Measurements from ENCODE around the gene ATP6V1G2. TPM values are rescaled to one million over a fixed set of nuclear protein-coding genes. Genes with fewer than 3 reads are reported as not detected.
"Not testable (repeated sequence)": the region's sequence is repeated elsewhere in the genome, so short reads cannot be mapped to it uniquely, and the experiment has no call there.

The ATP6V1G2 gene
- total RNA-seq, 1 experiment from 2014 or later: 0.13 TPM

GRCh38 chr6:31569861-31570536 is 23.6 kb upstream of the ATP6V1G2 start:
- Histone ChIP-seq H3K4me3 (no peak overlapping the region), H3K36me3 (no peaks in the 10 kb centered on the region), H3K9me3 (replicated peaks) (no peaks in the 10 kb centered on the region), H3K27ac (no peak overlapping the region), H3K4me1 (replicated peaks) (no peaks in the 10 kb centered on the region), H3K27me3 (replicated peaks) (no peaks in the 10 kb centered on the region)
- DNase-seq (ENCODE audit: low read depth in 1 of 2, low spot score in 2 of 2): no peak

- Histone ChIP-seq H3K27ac (no peak overlapping the region), H3K4me1 (replicated peaks) (peaks cover 3% of the 10 kb centered on the region), H3K36me3 (no peaks in the 10 kb centered on the region), H3K4me3 (no peak overlapping the region), H3K27me3 (replicated peaks) (no peaks in the 10 kb centered on the region), H3K9me3 (replicated peaks) (no peaks in the 10 kb centered on the region)
- no peak for DNase-seq (ENCODE audit: low read depth in 1 of 2, low spot score in 2 of 2)
These were observed 22.1 kb upstream of the ATP6V1G2 start for GRCh38 chr6:31568537-31568961.

GRCh38 chr6:31567531-31568370 is 21.3 kb upstream of the ATP6V1G2 start:
- DNase-seq (ENCODE audit: low read depth in 1 of 2, low spot score in 2 of 2): no peak
- no peaks in the 10 kb centered on the region for H3K27me3 ChIP-seq (replicated peaks)
- no peak overlapping the region for H3K27ac ChIP-seq
- peaks cover 11% of the 10 kb centered on the region for H3K4me1 ChIP-seq (replicated peaks)
- no peaks in the 10 kb centered on the region for H3K9me3 ChIP-seq (replicated peaks)
- H3K4me3 ChIP-seq: no peak overlapping the region
- H3K36me3 ChIP-seq: no peaks in the 10 kb centered on the region

DNA sequence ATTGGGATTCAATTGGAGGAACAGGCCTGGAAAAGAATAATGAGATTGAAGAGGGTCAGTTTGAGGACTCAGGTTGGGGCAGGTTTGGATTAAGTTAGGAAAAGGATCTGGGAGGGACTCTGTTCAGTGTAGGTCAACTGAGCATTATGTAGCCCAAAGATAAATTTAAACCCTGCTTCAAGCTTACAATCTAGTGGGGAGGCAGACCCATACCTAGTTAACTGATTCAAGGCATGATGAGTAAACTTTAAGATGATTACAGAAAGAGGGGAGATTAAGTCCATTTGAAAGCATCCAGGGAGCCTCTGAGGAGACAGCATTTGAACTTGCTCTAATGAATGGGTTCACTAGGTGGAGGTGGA is 14.3 kb upstream of the ATP6V1G2 start:
- Histone ChIP-seq H3K9me3 (replicated peaks) (no peaks in the 10 kb centered on the region), H3K36me3 (peaks cover 34% of the 10 kb centered on the region), H3K27me3 (replicated peaks) (no peaks in the 10 kb centered on the region), H3K4me3 (no peak overlapping the region), H3K27ac (peak overlapping the region; percentile 77), H3K4me1 (replicated peaks) (peaks cover 39% of the 10 kb centered on the region)
- DNase-seq (ENCODE audit: low read depth in 1 of 2, low spot score in 2 of 2): no peak

DNA sequence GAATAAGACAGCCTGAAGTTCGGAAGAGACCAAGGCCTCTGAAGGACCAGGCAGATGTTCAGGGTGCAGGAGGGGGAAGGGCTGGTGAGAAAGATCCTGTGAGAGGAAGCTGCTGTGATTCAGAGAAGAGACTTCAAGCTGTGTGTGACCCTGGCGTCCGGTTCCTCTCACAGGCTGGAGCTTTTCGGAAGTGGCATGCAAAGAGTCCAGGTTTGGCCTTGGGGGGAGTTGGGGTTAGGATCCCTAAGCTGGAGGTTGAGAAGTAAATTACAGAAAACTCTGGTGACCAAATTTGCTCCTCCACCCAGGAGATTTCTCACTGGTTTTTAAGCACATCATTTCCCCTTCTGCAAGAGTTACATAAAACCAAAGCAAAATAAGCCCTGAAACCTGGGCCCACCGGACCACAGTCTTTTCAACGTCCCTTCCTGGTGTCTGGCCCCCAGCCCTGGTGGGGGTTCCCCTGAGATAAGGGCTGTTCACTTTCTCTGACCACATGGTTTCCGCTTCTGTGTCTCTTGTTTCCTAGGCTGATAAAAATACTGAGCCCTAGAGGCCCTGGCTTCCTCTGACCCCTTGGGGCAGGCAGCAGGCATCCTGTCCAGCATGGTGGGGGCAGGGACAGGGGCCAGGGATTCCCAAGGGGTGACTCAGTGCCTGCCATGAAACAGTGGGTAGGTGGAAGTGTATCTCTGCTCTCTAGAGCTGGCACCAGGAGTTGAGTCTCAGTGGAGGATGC is 13.7 kb upstream of the ATP6V1G2 start:
- Histone ChIP-seq H3K4me3 (no peak overlapping the region), H3K9me3 (replicated peaks) (no peaks in the 10 kb centered on the region), H3K4me1 (replicated peaks) (peaks cover 39% of the 10 kb centered on the region), H3K27me3 (replicated peaks) (no peaks in the 10 kb centered on the region), H3K27ac (peak overlapping the region; percentile 77), H3K36me3 (peaks cover 34% of the 10 kb centered on the region)
- DNase-seq (ENCODE audit: low read depth in 1 of 2, low spot score in 2 of 2): peak; percentile 81 to 91

GRCh38 chr6:31559606-31559957 is 13.2 kb upstream of the ATP6V1G2 start:
- H3K27me3 ChIP-seq (replicated peaks): no peaks in the 10 kb centered on the region
- H3K9me3 ChIP-seq (replicated peaks): no peaks in the 10 kb centered on the region

GRCh38 chr6:31558631-31559500 is 12.5 kb upstream of the ATP6V1G2 start:
- Histone ChIP-seq H3K27me3 (replicated peaks) (no peaks in the 10 kb centered on the region), H3K4me1 (replicated peaks) (peaks cover 39% of the 10 kb centered on the region)
- DNase-seq (ENCODE audit: low read depth in 1 of 2, low spot score in 2 of 2): no peak

More at GRCh38 chr6:31559606-31559957, 13.2 kb upstream of the ATP6V1G2 start:
- no peak overlapping the region for H3K4me3 ChIP-seq
- peak overlapping the region; percentile 77 for H3K27ac ChIP-seq
- H3K4me1 ChIP-seq (replicated peaks): peaks cover 39% of the 10 kb centered on the region
- H3K36me3 ChIP-seq: peaks cover 37% of the 10 kb centered on the region
- DNase-seq (ENCODE audit: low read depth in 1 of 2, low spot score in 2 of 2): no peak

GRCh38 chr6:31558318-31558625 is 11.9 kb upstream of the ATP6V1G2 start:
- Histone ChIP-seq H3K4me1 (replicated peaks) (peaks cover 34% of the 10 kb centered on the region), H3K27me3 (replicated peaks) (no peaks in the 10 kb centered on the region), H3K4me3 (no peak overlapping the region), H3K27ac (no peak overlapping the region), H3K9me3 (replicated peaks) (no peaks in the 10 kb centered on the region), H3K36me3 (peaks cover 43% of the 10 kb centered on the region)
- no peak for DNase-seq (ENCODE audit: low read depth in 1 of 2, low spot score in 2 of 2)

More at GRCh38 chr6:31558631-31559500, 12.5 kb upstream of the ATP6V1G2 start:
- no peak overlapping the region for H3K4me3 ChIP-seq
- H3K9me3 ChIP-seq (replicated peaks): no peaks in the 10 kb centered on the region
- H3K27ac ChIP-seq: peak overlapping the region; percentile 77; the same call in 1 of the 2 replicates
- H3K36me3 ChIP-seq: peaks cover 39% of the 10 kb centered on the region

DNA sequence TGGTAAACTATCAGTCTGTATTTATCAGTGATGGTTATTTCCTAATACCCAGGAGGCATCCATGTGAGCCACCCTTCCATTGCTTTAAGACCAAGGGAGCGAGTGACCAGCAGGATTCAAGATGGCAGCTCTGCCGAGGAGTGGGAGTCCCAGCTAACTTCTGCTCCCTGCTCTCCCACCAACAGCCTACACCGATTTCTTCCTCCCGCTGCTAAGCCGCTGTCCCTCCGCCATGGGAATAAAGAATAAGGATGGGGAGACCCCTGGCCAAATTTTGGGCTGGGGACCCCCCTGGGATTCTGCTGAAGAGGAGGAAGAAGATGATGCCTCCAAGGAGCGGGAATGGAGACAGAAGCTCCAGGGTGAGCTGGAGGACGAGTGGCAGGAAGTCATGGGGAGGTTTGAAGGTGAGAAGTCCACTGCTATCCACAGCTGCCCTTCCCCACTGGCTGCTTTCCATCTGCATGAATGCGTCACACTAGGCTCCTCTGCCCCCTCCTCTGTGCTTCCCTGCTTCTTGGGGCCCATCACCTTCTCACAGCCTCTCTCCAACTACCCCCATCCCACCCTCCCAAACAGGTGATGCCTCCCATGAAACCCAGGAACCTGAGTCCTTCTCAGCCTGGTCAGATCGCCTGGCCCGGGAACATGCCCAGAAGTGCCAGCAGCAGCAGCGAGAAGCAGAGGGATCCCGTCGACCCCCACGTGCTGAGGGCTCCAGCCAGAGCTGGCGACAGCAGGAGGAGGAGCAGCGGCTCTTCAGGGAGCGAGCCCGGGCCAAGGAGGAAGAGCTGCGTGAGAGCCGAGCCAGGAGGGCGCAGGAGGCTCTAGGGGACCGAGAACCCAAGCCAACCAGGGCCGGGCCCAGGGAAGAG is 11.3 kb upstream of the ATP6V1G2 start:
- DNase-seq (ENCODE audit: low read depth in 1 of 2, low spot score in 2 of 2): no peak
- no peak overlapping the region for H3K27ac ChIP-seq
- no peaks in the 10 kb centered on the region for H3K27me3 ChIP-seq (replicated peaks)
- no peaks in the 10 kb centered on the region for H3K9me3 ChIP-seq (replicated peaks)
- H3K36me3 ChIP-seq: peaks cover 47% of the 10 kb centered on the region
- no peak overlapping the region for H3K4me3 ChIP-seq
- peaks cover 28% of the 10 kb centered on the region for H3K4me1 ChIP-seq (replicated peaks)

DNA sequence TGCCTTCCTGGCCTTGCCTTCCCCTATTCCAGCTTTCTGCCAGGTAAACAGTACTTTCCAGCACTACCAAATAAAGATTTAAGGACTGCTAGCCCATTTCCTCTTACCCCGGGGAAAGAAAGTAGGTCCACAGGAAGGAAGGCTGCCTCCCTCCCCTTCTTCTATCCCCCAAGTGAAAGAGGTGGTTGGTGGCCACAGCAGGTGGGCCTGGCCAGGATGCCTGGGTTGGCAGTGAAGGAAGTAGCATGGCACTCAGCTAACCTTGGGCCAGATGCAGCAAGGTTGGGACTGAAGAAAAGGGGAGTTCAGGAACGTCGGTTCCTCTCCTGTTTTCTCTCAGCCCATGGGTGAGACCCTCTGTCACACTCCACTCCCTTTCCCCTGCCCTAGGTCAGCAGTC is 9.9 kb upstream of the ATP6V1G2 start:
- Histone ChIP-seq H3K27ac (no peak overlapping the region), H3K36me3 (peaks cover 51% of the 10 kb centered on the region)
- no peak for DNase-seq (ENCODE audit: low read depth in 1 of 2, low spot score in 2 of 2)

DNA sequence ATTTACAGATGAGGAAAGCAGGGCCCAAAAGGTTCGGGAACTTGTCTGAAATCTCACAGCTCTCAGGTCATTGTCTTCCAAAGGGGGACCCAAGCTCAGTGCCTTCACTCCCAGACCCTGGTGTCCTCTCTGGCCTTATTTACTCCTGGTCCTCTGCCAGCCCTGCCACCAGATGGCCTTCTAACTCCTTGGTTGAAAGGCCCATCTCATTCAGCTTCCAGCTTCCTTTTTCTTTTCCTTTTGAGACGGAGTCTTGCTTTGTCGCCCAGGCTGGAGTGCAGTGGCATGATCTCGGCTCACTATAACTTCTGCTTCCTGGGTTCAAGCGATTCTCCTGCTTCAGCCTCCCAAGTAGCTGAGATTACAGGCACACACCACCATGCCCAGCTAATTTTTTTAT is 5.0 kb upstream of the ATP6V1G2 start:
- DNase-seq (ENCODE audit: low read depth in 1 of 2, low spot score in 2 of 2): peak in 1 of 2 experiments; percentile 28
- H3K4me3 ChIP-seq; H3K4me1 ChIP-seq (replicated peaks); H3K27ac ChIP-seq; H3K9me3 ChIP-seq (replicated peaks); H3K27me3 ChIP-seq (replicated peaks): not testable (repeated sequence)
- H3K36me3 ChIP-seq: peaks cover 46% of the 10 kb centered on the region

More for the DNA sequence above, 9.9 kb upstream of the ATP6V1G2 start:
- H3K4me1 ChIP-seq (replicated peaks): peaks cover 28% of the 10 kb centered on the region
- H3K27me3 ChIP-seq (replicated peaks): no peaks in the 10 kb centered on the region
- H3K4me3 ChIP-seq: no peak overlapping the region
- no peaks in the 10 kb centered on the region for H3K9me3 ChIP-seq (replicated peaks)

DNA sequence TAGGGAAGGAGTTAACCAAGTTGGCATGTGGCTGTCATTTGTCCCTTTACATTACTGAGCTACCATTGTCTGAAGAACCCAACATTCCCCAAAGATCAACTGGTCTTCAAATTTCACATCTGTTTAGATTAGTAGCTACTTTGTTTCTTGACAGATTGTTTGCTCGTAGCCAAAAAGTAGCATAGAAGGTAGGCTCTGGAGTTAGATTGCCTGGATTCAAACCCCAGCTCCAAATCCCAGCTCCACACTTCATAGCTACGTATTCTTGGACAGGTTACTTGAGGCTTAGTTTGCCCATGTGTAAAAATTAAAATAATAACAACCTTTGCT is 2.1 kb upstream of the ATP6V1G2 start:
- peaks cover 9% of the 10 kb centered on the region for H3K4me1 ChIP-seq (replicated peaks)
- peaks cover 39% of the 10 kb centered on the region for H3K36me3 ChIP-seq
- H3K9me3 ChIP-seq (replicated peaks): no peaks in the 10 kb centered on the region
- DNase-seq (ENCODE audit: low read depth in 1 of 2, low spot score in 2 of 2): no peak
- no peak overlapping the region for H3K4me3 ChIP-seq
- H3K27me3 ChIP-seq (replicated peaks): no peaks in the 10 kb centered on the region
- H3K27ac ChIP-seq: no peak overlapping the region

Data from SJSA1 (cell line).